KOPT-K1 (cell line): Measurements from ENCODE around the gene YARS1.
A peak's percentile ranks its signal among the peaks of the same experiment; 100 is the strongest.

Source experiments
- H3K27ac ChIP-seq: fragments of 200-600 bp; sonication (generic); 2 replicates; pipeline ENCODE4 v1.5.1; 2016; ENCODE audit warnings: antibody characterized with exemption, mild to moderate bottlenecking, low read depth, low read length; ENCODE audit not compliant: poor library complexity, severe bottlenecking
- H3K36me3 ChIP-seq: fragments of 200-600 bp; sonication (generic); 2 replicates; pipeline ENCODE4 v1.5.1; 2017; ENCODE audit warnings: antibody characterized with exemption, mild to moderate bottlenecking, low read length, moderate library complexity; ENCODE audit not compliant: insufficient read depth
- H3K9me3 ChIP-seq: fragments of 200-600 bp; sonication (generic); 2 replicates; pipeline ENCODE4 v1.5.1; 2017; ENCODE audit warnings: antibody characterized with exemption, low read length, mild to moderate bottlenecking; ENCODE audit not compliant: insufficient read depth, poor library complexity, severe bottlenecking

Gene YARS1

GRCh38 chr1:32817159-32817814, at the start of gene YARS1, which contains the start of gene S100PBP:
YARS1 (minus strand) TSS chr1:32817358; CDS start chr1:32817244, 114 bp downstream.
S100PBP (plus strand) TSS chr1:32817653; CDS start chr1:32826100, 8,447 bp downstream.
- Histone ChIP-seq H3K9me3 (no peaks in the 10 kb centered on the region), H3K27ac (peak within 1 kb of the TSS; percentile 99), H3K36me3 (peaks cover 29% of the 10 kb centered on the region)

GRCh38 chr1:32865639-32866405, 48.7 kb upstream of the YARS1 start:
- Histone ChIP-seq H3K9me3 (no peaks in the 10 kb centered on the region), H3K36me3 (peaks cover 40% of the 10 kb centered on the region), H3K27ac (no peak overlapping the region)

- H3K36me3 ChIP-seq, result peaks cover 53% of the 10 kb centered on the region
- no peak overlapping the region for H3K27ac ChIP-seq
- H3K9me3 ChIP-seq, result no peaks in the 10 kb centered on the region
Observed at GRCh38 chr1:32864375-32865019, 47.3 kb upstream of the YARS1 start.

DNA sequence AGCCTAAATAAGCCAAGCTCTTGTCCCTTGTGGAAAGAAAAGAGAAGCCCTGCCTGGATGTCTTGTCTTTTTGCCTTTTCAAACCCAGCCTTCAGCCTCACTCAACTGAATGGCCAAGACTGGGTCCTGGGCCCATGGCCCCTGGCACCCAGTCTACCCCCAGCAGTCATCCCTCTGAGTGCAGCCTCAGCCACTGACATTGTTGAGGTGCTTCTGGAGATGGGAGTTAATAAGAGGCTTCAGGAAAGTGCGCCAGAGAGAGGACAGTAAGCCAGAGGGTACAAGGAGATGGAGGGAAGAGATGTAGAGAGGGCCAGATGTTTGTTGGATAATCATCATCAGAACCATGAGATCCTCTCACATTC, 46.7 kb upstream of the YARS1 start:
- no peaks in the 10 kb centered on the region for H3K9me3 ChIP-seq

DNA sequence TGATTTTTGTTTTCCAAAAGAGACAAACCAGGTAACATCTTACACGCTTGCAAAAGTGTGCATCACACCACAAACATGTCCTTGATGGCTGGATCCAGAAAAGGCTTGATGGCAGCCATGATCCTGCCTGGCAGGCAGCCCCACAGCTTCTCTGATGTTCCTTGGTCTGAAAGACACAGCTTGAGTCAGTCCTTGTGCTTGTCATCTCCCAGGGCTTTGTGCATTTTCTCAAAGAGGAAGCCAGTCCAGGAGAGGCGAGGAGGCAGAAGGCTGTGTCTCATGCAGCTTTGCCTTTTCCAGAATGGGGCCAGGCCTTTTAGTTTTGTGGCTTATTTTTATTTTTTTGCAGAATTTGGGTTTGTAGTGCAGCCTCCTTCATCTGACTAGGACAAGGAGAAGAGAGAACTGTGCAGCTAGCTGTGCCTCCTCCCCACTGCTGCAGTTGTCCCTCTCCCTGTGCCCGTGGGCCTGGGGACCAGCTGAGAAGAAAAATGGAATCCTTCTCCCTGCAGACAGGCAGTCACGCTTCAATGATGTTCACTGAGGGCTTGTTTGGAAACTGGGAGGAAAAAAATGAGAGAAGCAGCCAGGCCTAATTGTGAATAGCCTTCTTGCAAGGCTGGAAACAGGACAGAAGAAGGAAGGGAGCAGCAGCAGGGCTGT, 46.2 kb upstream of the YARS1 start:
- H3K36me3 ChIP-seq, result peaks cover 65% of the 10 kb centered on the region
- H3K9me3 ChIP-seq, result no peaks in the 10 kb centered on the region
- no peak overlapping the region for H3K27ac ChIP-seq

More for the DNA sequence above, 46.7 kb upstream of the YARS1 start:
- Histone ChIP-seq H3K36me3 (peaks cover 59% of the 10 kb centered on the region), H3K27ac (no peak overlapping the region)

DNA sequence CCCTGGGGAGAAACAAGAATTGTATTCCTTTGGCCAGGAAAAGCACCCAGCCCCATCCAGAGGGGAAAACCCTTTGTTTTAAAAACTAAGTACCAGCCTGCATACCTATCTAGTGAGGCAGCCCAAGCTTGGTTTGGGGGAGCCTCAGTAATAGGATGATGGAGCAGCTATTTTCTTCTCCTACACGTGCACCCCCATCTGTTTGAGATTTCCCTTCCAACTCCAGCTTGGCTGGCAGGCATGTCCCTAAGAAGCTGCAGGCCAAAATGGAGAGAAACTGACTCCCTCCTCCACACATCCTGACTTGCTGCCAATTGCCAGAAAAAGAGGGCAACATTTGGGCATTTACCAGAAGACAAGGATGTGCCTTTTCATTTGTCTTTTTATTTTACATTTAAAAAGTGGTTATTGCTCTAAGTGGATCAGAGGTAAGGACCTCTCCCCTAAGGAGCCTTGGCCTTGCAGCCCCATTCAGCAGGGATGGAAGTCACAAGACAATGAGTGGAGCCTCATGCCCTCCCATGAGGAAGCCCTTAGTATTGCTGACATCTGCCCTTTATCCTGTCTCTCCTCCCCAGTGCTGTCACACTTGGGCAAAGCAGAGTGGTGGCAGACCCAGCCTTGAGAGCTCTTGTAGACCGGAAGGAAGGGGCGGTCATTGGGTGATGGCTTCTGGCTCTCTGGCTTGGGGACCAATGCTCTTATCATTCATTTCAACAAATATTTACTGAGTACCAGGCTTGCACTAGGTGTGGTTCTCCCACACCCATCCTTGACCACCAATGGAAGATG, 44.9 kb upstream of the YARS1 start:
- Histone ChIP-seq H3K27ac (no peak overlapping the region), H3K9me3 (no peaks in the 10 kb centered on the region), H3K36me3 (peaks cover 77% of the 10 kb centered on the region)

GRCh38 chr1:32860566-32860965, 43.4 kb upstream of the YARS1 start:
- H3K9me3 ChIP-seq, result no peaks in the 10 kb centered on the region
- peaks cover 92% of the 10 kb centered on the region for H3K36me3 ChIP-seq
- no peak overlapping the region for H3K27ac ChIP-seq

DNA sequence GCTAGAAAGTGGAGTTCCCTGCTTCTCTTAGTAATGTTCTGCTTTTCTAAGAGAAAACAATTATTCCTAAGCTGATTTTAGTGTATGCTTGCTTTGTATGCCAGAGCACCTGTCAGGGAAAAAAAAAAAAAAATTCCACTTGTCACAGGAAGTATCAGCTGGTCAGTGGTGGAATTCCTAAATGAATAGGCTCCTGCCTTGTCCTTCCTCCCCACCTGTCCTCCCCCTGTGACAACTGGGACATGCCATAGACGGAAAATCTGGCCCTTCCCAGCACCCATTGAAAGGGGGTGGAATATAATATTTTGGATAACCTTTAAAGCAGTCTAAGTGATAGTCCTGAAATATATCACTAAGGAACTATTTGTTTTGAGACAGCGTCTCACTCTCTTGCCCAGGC, 42.8 kb upstream of the YARS1 start:
- no peak overlapping the region for H3K27ac ChIP-seq
- peaks cover 99% of the 10 kb centered on the region for H3K36me3 ChIP-seq
- no peaks in the 10 kb centered on the region for H3K9me3 ChIP-seq

- no peaks in the 10 kb centered on the region for H3K9me3 ChIP-seq
- no peak overlapping the region for H3K27ac ChIP-seq
- H3K36me3 ChIP-seq, result peaks cover 99% of the 10 kb centered on the region
Observed at GRCh38 chr1:32858791-32859190, 41.6 kb upstream of the YARS1 start.

DNA sequence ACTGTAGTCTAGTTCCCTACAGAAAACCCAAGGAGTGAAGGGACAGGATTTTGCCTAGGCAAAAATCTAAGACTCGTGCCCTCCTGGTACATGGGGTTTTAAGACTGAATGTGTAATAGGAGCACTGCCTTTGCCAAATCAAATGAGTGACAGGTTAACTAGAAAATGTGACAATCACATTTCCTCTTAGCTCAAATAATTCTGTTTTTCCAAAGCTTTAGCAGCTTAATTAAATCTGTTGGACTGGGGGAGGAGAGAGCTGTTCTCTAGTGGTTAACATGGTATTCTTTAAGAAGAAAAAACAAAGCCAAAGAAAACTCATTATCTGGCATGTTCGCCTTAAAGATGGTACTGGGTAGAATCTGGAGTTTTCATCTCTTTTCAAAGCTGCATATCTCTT, 41.0 kb upstream of the YARS1 start:
- peaks cover 99% of the 10 kb centered on the region for H3K36me3 ChIP-seq
- no peak overlapping the region for H3K27ac ChIP-seq
- H3K9me3 ChIP-seq, result no peaks in the 10 kb centered on the region

DNA sequence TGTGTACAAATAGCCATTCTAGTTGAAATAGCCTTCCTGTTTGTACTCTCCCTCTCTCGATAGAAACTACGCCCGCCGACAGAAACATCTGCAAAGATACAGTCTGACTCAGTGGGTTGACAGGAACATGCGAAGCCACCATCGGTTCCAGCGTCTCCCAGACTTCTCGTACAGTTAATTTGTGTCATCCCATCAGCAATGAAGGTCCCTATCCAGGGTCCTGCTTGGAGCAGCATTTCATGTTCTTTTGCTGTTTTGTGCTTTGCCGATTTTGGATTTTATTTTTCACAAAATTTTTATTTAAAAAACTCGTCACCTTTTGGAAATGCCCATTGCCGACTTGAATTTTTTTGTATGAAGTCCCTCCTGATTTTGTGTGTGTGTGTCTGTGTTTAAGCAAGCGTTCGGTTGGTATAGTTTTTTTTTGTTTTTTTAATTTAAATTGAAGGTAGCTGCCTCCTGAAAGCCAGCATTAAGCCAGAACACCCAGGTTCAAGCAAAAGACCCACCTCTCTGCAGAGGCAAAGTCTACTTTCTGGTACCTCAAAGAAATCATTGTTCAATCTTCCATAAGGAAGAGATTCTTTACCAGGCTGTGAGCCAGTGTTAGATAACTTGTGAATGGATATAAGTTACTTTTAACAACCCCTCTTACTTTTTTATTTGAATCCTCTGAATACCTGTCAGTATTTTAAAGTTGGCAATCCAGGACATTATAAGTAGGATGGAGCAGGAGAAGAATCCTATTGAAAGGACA, 38.9 kb upstream of the YARS1 start:
- Histone ChIP-seq H3K9me3 (no peaks in the 10 kb centered on the region), H3K27ac (no peak overlapping the region), H3K36me3 (peaks cover 99% of the 10 kb centered on the region)

DNA sequence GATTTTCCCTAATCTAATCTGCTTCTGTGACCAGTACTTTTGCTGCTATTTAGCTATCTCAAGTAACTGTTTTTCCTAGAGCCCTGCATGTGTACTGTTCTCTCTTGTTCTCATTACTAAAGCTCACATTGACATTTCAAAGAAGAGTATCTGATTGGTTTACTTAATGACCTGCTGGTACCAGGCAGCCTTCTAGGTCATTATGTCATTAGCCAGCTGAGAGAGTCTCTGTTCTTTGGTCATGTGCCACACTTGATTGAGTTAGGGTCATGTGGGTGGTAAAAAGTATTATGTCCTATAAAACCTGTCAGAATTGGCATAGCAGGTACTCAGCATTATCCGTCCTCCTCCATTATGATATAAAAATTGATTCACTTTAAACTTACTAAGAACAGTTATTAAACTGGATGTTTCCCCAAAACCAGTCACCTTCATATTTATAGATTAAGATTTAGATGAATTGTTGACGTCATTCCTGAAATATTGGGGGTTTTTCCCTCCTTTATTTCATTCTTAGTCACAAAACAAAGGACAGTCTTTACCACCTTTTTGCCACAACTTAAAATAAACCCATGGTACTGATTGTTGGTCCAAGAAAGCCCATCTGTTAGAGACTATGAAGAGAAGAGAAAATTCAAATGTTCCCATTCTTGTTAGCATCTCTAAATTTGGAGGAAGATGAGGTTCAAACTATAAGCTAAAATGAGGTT, 31.4 kb upstream of the YARS1 start:
- Histone ChIP-seq H3K27ac (no peak overlapping the region), H3K36me3 (peaks cover 95% of the 10 kb centered on the region), H3K9me3 (no peaks in the 10 kb centered on the region)

- peaks cover 100% of the 10 kb centered on the region for H3K36me3 ChIP-seq
- no peaks in the 10 kb centered on the region for H3K9me3 ChIP-seq
- H3K27ac ChIP-seq, result no peak overlapping the region
Observed at GRCh38 chr1:32831878-32832277, 14.7 kb upstream of the YARS1 start.
